Smooth muscle cell (in vitro differentiated cells): ENCODE data around the gene SCUBE3. TPM values are rescaled to one million over a fixed set of nuclear protein-coding genes. Genes with fewer than 3 reads are reported as not detected.

ENCODE experiments used
- DNase-seq: peaks from one replicate; lab custom pipeline; 2025; ENCODE audit not compliant: unreplicated experiment; lab: John Stamatoyannopoulos, UW
- H2AFZ ChIP-seq: fragments of 200-600 bp; sonication (generic); 2 replicates; pipeline ENCODE4 v1.6.0; 2016; ENCODE audit warnings: antibody characterized with exemption, low read depth, mild to moderate bottlenecking
- H3F3A ChIP-seq: fragments of 200-600 bp; sonication (generic); 2 replicates; pipeline ENCODE4 v1.6.0; 2017; ENCODE audit warnings: antibody characterized with exemption, low read depth
- H3K27ac ChIP-seq: fragments of 200-600 bp; sonication (generic); 2 replicates; pipeline ENCODE4 v1.5.1; 2016; ENCODE audit warnings: low read depth, mild to moderate bottlenecking
- H3K27me3 ChIP-seq: fragments of 200-600 bp; sonication (generic); 2 replicates; pipeline ENCODE4 v1.6.1; 2016; ENCODE audit warnings: low read depth, mild to moderate bottlenecking
- H3K36me3 ChIP-seq: fragments of 200-600 bp; sonication (generic); 2 replicates; pipeline ENCODE4 v1.5.1; 2016; ENCODE audit warnings: low read depth
- H3K4me1 ChIP-seq: fragments of 200-600 bp; sonication (generic); 2 replicates; pipeline ENCODE4 v1.5.1; 2016; ENCODE audit warnings: low read depth
- H3K4me2 ChIP-seq: fragments of 200-600 bp; sonication (generic); 2 replicates; pipeline ENCODE4 v1.6.0; 2016; ENCODE audit warnings: mild to moderate bottlenecking
- H3K4me3 ChIP-seq: fragments of 200-600 bp; sonication (generic); 2 replicates; pipeline ENCODE4 v1.5.1; 2016; ENCODE audit warnings: mild to moderate bottlenecking
- H3K79me2 ChIP-seq: fragments of 200-600 bp; sonication (generic); 2 replicates; pipeline ENCODE4 v1.6.0; 2016; ENCODE audit warnings: low read depth, mild to moderate bottlenecking
- H3K9ac ChIP-seq: fragments of 200-600 bp; sonication (generic); 2 replicates; pipeline ENCODE4 v1.6.0; 2016; ENCODE audit warnings: low read depth
- H3K9me3 ChIP-seq: fragments of 200-600 bp; sonication (generic); replicated peaks from 2 replicates; pipeline ENCODE4 v1.5.1; 2016; ENCODE audit warnings: low read depth
- H4K20me1 ChIP-seq: fragments of 200-600 bp; sonication (generic); 2 replicates; pipeline ENCODE4 v1.6.0; 2016; ENCODE audit warnings: low read depth
- WGBS: methylation state at CpG from one replicate; pipeline ENCODE4 v1.1.7; 2016; ENCODE audit warnings: low lambda C conversion rate; 5-methylcytosine and 5-hydroxymethylcytosine counted together
- polyA plus RNA-seq: library from polyadenylated mRNA; unstranded; fragments of >200 nt; fragmentation: Nextera tagmentation; extraction: Ambion mirVana; gene quantifications from 2 replicates; pipeline ENCODE4 v1.2.1, GENCODE V29; 2016
- total RNA-seq: library from RNA; depleted of rRNA; stranded (reverse); fragments of >200 nt; gene quantifications from 2 replicates; pipeline ENCODE4 v1.2.3, GENCODE V29; 2014
- TF ChIP-seq, protein P1 (sequence below): fragments of 200-600 bp; sonication (generic); IDR thresholded peaks from 2 replicates; pipeline ENCODE4 v1.5.1; 2017; ENCODE audit warnings: borderline replicate concordance, mild to moderate bottlenecking, antibody characterized with exemption; ENCODE audit not compliant: insufficient read depth, poor library complexity, severe bottlenecking

SCUBE3 gene
- total and polyA plus RNA-seq, 2 experiments from 2014 or later: 14.6 to 18.0 TPM

DNA sequence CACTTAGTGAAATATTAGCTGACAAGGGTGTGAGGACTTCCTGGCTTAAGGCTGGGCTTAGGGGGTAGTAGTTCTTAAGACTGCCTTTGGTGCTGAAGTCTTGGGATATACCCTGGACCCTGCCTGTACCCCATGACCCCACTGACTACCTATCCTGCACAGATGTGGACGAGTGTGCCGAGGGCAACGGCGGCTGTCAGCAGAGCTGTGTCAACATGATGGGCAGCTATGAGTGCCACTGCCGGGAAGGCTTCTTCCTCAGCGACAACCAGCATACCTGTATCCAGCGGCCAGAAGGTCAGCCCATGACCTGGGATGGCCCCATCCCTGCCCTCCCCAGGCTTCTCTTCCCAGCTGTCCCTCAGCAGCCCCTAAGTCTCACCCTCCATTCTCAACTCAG, 17.8 kb downstream of the SCUBE3 start:
- DNase-seq: no peak
- no peaks in the 10 kb centered on the region for H3K4me1 ChIP-seq
- no peaks in the 10 kb centered on the region for H3F3A ChIP-seq
- no peak overlapping the region for H3K4me2 ChIP-seq
- no peak overlapping the region for H3K9ac ChIP-seq
- TF ChIP-seq, protein P1, sequence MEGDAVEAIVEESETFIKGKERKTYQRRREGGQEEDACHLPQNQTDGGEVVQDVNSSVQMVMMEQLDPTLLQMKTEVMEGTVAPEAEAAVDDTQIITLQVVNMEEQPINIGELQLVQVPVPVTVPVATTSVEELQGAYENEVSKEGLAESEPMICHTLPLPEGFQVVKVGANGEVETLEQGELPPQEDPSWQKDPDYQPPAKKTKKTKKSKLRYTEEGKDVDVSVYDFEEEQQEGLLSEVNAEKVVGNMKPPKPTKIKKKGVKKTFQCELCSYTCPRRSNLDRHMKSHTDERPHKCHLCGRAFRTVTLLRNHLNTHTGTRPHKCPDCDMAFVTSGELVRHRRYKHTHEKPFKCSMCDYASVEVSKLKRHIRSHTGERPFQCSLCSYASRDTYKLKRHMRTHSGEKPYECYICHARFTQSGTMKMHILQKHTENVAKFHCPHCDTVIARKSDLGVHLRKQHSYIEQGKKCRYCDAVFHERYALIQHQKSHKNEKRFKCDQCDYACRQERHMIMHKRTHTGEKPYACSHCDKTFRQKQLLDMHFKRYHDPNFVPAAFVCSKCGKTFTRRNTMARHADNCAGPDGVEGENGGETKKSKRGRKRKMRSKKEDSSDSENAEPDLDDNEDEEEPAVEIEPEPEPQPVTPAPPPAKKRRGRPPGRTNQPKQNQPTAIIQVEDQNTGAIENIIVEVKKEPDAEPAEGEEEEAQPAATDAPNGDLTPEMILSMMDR: no peak
- H3K27ac ChIP-seq: no peak overlapping the region
- no peaks in the 10 kb centered on the region for H3K79me2 ChIP-seq
- no peaks in the 10 kb centered on the region for H3K9me3 ChIP-seq
- 94% methylated on average over 7 of the region's 7 CpGs for WGBS
- no peaks in the 10 kb centered on the region for H3K27me3 ChIP-seq
- H3K4me3 ChIP-seq: no peak overlapping the region
- H3K36me3 ChIP-seq: no peaks in the 10 kb centered on the region
- H4K20me1 ChIP-seq: peaks cover 73% of the 10 kb centered on the region
- H2AFZ ChIP-seq: no peak overlapping the region

DNA sequence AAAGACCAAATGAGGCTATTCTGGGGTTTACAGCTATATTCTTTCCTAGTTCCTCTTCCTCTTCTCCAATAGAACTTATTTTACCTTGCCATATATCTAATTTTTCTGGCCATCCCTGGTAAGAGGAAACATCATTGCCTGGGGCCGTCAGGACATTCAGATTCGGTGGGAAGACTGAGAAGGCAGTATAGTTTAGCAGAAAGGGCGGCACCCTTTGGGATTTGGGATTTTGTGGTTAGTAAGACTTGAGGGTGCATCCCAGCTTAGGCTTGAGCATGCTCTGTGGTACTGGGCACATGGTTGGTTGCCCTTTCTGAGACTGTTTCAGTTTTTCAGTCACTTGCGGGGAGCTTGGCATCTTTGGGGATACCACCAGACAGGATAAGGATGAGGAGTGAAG, 21.1 kb downstream of the SCUBE3 start:
- DNase-seq: no peak
- peaks cover 81% of the 10 kb centered on the region for H4K20me1 ChIP-seq
- no peak overlapping the region for H3K4me3 ChIP-seq
- H2AFZ ChIP-seq: no peak overlapping the region
- H3K4me2 ChIP-seq: no peak overlapping the region
- H3K36me3 ChIP-seq: no peaks in the 10 kb centered on the region
- H3K4me1 ChIP-seq: peaks cover 10% of the 10 kb centered on the region
- no peak overlapping the region for H3K9ac ChIP-seq
- no peaks in the 10 kb centered on the region for H3F3A ChIP-seq
- H3K27ac ChIP-seq: no peak overlapping the region
- 86% methylated on average over 4 of the region's 4 CpGs for WGBS
- H3K9me3 ChIP-seq: no peaks in the 10 kb centered on the region
- TF ChIP-seq, protein P1: no peak
- H3K79me2 ChIP-seq: no peaks in the 10 kb centered on the region
- no peaks in the 10 kb centered on the region for H3K27me3 ChIP-seq

DNA sequence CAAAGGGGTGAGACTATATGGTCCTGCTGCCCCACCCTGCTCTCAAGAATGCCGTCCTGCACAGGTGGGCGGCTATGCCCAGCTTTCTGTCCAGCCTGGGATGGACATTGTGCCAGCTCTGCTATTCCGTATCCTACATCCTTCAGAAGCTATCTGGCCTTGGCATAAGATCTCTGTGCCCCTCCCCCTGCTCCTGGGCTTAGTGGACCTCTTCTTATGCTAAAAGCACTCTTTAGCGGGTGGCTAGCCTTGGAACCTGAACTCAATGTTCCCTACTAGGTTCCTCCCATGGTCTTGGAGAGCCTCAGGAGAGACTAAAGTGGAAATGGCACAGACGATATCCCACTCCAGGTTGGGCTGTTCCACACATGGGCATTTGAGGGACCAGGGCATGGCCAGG, 22.5 kb downstream of the SCUBE3 start:
- H3K27ac ChIP-seq: no peak overlapping the region
- DNase-seq: no peak
- H3K4me3 ChIP-seq: no peak overlapping the region
- WGBS: 97% methylated on average over 5 of the region's 5 CpGs
- H3F3A ChIP-seq: no peaks in the 10 kb centered on the region
- no peak overlapping the region for H2AFZ ChIP-seq
- peaks cover 10% of the 10 kb centered on the region for H3K4me1 ChIP-seq
- no peaks in the 10 kb centered on the region for H3K9me3 ChIP-seq
- no peaks in the 10 kb centered on the region for H3K27me3 ChIP-seq
- TF ChIP-seq, protein P1: no peak
- H4K20me1 ChIP-seq: peaks cover 92% of the 10 kb centered on the region
- H3K36me3 ChIP-seq: no peaks in the 10 kb centered on the region
- H3K4me2 ChIP-seq: no peak overlapping the region
- no peak overlapping the region for H3K9ac ChIP-seq
- no peaks in the 10 kb centered on the region for H3K79me2 ChIP-seq

DNA sequence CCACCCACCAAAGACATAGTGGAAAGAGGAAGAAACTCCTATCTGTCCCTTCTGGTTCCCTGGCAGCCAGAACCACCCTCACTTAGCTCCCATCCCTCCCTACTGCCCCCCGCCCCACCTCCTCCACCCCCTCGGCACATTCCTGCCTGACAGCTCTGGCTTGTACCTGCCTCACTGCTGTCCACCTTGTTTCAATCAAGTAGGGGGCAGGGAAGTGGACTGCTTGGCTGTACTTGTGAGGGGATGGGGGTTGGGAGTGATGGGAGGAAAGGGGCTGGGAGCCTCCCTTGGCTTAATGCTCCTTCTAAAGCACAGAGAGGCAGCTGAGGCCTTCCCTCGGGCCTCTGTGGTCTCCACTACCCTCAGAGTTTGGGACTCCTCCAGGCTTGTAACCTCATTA, 23.7 kb downstream of the SCUBE3 start:
- peaks cover 4% of the 10 kb centered on the region for H3F3A ChIP-seq
- no peaks in the 10 kb centered on the region for H3K79me2 ChIP-seq
- H3K9me3 ChIP-seq: no peaks in the 10 kb centered on the region
- no peak overlapping the region for H3K4me3 ChIP-seq
- no peaks in the 10 kb centered on the region for H3K36me3 ChIP-seq
- H3K27ac ChIP-seq: no peak overlapping the region
- no peaks in the 10 kb centered on the region for H3K27me3 ChIP-seq
- WGBS: 58% methylated on average over 3 of the region's 3 CpGs
- no peak overlapping the region for H3K9ac ChIP-seq
- peaks cover 92% of the 10 kb centered on the region for H4K20me1 ChIP-seq
- peaks cover 10% of the 10 kb centered on the region for H3K4me1 ChIP-seq
- TF ChIP-seq, protein P1: no peak
- H3K4me2 ChIP-seq: no peak overlapping the region
- no peak for DNase-seq
- no peak overlapping the region for H2AFZ ChIP-seq
